ENCODE measurements around the gene SYT1.

DNA sequence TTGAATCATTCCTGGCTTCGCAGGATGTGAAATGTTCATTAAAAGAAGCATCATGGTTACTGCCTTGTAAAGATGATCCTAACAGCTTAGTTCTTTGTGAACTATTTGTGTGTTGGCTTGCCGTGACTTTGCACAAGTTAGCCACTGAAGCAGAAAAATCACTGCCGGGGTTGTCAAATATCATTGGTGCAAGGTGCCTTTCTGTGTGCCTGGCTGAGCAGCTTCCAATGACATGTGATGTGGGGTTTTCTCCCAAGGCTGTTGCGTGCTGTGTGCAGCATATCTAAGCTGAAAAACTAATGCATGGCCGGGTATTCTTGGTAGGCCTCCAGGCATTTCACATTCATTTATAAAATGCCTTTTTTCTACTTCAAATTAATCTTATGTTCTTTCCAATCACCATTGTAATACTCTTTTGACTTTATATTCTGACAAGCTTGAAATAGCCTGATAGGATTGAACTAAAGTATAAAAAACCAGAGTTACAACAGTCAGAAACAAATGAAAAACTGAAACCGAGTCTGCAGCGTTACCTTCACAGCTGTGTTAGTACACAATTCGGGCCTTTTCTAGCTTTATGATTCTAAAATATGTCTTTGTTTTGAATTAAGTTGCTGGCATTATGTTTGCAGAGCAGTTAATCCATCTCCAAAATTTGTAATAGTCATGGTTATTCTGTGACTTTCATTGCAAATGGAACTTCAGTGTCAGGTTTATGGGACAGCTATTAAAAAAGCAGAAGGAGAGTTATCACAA is 222.1 kb downstream of the SYT1 start:
- TF ChIP-seq, protein P1, sequence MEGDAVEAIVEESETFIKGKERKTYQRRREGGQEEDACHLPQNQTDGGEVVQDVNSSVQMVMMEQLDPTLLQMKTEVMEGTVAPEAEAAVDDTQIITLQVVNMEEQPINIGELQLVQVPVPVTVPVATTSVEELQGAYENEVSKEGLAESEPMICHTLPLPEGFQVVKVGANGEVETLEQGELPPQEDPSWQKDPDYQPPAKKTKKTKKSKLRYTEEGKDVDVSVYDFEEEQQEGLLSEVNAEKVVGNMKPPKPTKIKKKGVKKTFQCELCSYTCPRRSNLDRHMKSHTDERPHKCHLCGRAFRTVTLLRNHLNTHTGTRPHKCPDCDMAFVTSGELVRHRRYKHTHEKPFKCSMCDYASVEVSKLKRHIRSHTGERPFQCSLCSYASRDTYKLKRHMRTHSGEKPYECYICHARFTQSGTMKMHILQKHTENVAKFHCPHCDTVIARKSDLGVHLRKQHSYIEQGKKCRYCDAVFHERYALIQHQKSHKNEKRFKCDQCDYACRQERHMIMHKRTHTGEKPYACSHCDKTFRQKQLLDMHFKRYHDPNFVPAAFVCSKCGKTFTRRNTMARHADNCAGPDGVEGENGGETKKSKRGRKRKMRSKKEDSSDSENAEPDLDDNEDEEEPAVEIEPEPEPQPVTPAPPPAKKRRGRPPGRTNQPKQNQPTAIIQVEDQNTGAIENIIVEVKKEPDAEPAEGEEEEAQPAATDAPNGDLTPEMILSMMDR (IDR thresholded peaks at IDR 0.05): no peak
- TF ChIP-seq POLR2A (IDR thresholded peaks at IDR 0.05) (no peak), POLR2AphosphoS5 (IDR thresholded peaks at IDR 0.05) (no peak), EP300 (IDR thresholded peaks at IDR 0.05) (no peak)

Data from upper lobe of left lung (tissue), 4 donors.